ENCODE data around the gene CDH1. TPM values are rescaled to one million over a fixed set of nuclear protein-coding genes. Genes with fewer than 3 reads are reported as not detected.

The CDH1 gene
- total RNA-seq, 2 donors from 2014 or later, result 118 to 123 TPM

GRCh38 chr16:68844211-68844564 lies 107.1 kb downstream of the CDH1 start:
- H3K4me3 Mint-ChIP-seq, result peak overlapping the region; percentile 74
- no peaks in the 10 kb centered on the region for H3K9me3 Mint-ChIP-seq
- WGBS, 2 experiments (ENCODE audit: insufficient coverage in 1 of 2, insufficient read length in 1 of 2), result 23% methylated on average over 2 to 6 of the region's 6 CpGs
- H3K4me1 Mint-ChIP-seq, result peaks cover 7% of the 10 kb centered on the region
- Histone ChIP-seq H3K27me3 (ENCODE audit: control insufficient read depth, insufficient read depth, low read length, poor library complexity, severe bottlenecking) (no peaks in the 10 kb centered on the region), H3K9ac (ENCODE audit: extremely low read depth, low read length, poor library complexity, severe bottlenecking) (peak overlapping the region; percentile 62), H3K36me3 (ENCODE audit: control insufficient read depth, insufficient read depth, low read length) (no peaks in the 10 kb centered on the region), H3K27ac (ENCODE audit: low read depth, low read length) (no peak overlapping the region), H3K4me3 (ENCODE audit: low read length) (peak overlapping the region; percentile 89), H3K4me1 (ENCODE audit: control insufficient read depth, insufficient read depth, low read length) (no peaks in the 10 kb centered on the region), H3K9me3 (ENCODE audit: control insufficient read depth, low read length) (no peaks in the 10 kb centered on the region)
- H3K27ac Mint-ChIP-seq, result peak overlapping the region; percentile 86
- H3K36me3 Mint-ChIP-seq (ENCODE audit: low read depth), result no peaks in the 10 kb centered on the region
- DNase-seq, result no peak
- no peak for TF ChIP-seq CTCF (conservative IDR thresholded peaks at IDR 0.05)
- H3K27me3 Mint-ChIP-seq (ENCODE audit: insufficient read depth), result no peaks in the 10 kb centered on the region

GRCh38 chr16:68848786-68849185 lies 111.7 kb downstream of the CDH1 start:
- 93 to 99% methylated on average over 9 of the region's 9 CpGs for WGBS, 2 experiments (ENCODE audit: insufficient coverage in 1 of 2, insufficient read length in 1 of 2)
- H3K4me3 ChIP-seq (ENCODE audit: low read length), result no peak overlapping the region
- no peak overlapping the region for H3K27ac Mint-ChIP-seq
- H3K27me3 ChIP-seq (ENCODE audit: control insufficient read depth, insufficient read depth, low read length, poor library complexity, severe bottlenecking), result no peaks in the 10 kb centered on the region
- H3K9me3 Mint-ChIP-seq, result no peaks in the 10 kb centered on the region
- H3K36me3 Mint-ChIP-seq (ENCODE audit: low read depth), result no peaks in the 10 kb centered on the region
- H3K4me3 Mint-ChIP-seq, result no peak overlapping the region
- no peak overlapping the region for H3K9ac ChIP-seq (ENCODE audit: extremely low read depth, low read length, poor library complexity, severe bottlenecking)
- DNase-seq, result no peak
- no peak for TF ChIP-seq CTCF (conservative IDR thresholded peaks at IDR 0.05)
- H3K4me1 Mint-ChIP-seq, result peaks cover 7% of the 10 kb centered on the region
- no peak overlapping the region for H3K27ac ChIP-seq (ENCODE audit: low read depth, low read length)
- H3K36me3 ChIP-seq (ENCODE audit: control insufficient read depth, insufficient read depth, low read length), result no peaks in the 10 kb centered on the region
- no peaks in the 10 kb centered on the region for H3K9me3 ChIP-seq (ENCODE audit: control insufficient read depth, low read length)
- H3K27me3 Mint-ChIP-seq (ENCODE audit: insufficient read depth), result no peaks in the 10 kb centered on the region
- H3K4me1 ChIP-seq (ENCODE audit: control insufficient read depth, insufficient read depth, low read length), result no peaks in the 10 kb centered on the region

GRCh38 chr16:68850481-68850880 lies 113.4 kb downstream of the CDH1 start:
- Histone ChIP-seq H3K9me3 (ENCODE audit: control insufficient read depth, low read length) (no peaks in the 10 kb centered on the region), H3K27me3 (ENCODE audit: control insufficient read depth, insufficient read depth, low read length, poor library complexity, severe bottlenecking) (no peaks in the 10 kb centered on the region), H3K4me3 (ENCODE audit: low read length) (no peak overlapping the region), H3K9ac (ENCODE audit: extremely low read depth, low read length, poor library complexity, severe bottlenecking) (no peak overlapping the region), H3K4me1 (ENCODE audit: control insufficient read depth, insufficient read depth, low read length) (no peaks in the 10 kb centered on the region), H3K36me3 (ENCODE audit: control insufficient read depth, insufficient read depth, low read length) (no peaks in the 10 kb centered on the region), H3K27ac (ENCODE audit: low read depth, low read length) (no peak overlapping the region)
- Mint-ChIP-seq H3K4me3 (no peak overlapping the region), H3K4me1 (peaks cover 1% of the 10 kb centered on the region), H3K27ac (no peak overlapping the region), H3K9me3 (peaks cover 1% of the 10 kb centered on the region), H3K36me3 (ENCODE audit: low read depth) (no peaks in the 10 kb centered on the region), H3K27me3 (ENCODE audit: insufficient read depth) (no peaks in the 10 kb centered on the region)
- DNase-seq, result no peak
- TF ChIP-seq CTCF (conservative IDR thresholded peaks at IDR 0.05), result no peak
- 100% methylated on average over 2 of the region's 2 CpGs; no CpG with 5 or more reads in 1 of the 2 experiments for WGBS, 2 experiments (ENCODE audit: insufficient coverage in 1 of 2, insufficient read length in 1 of 2)

All from endodermal cell (in vitro differentiated cells).